PC-9 (cell line): ENCODE data around the gene PPM1H. TPM values are rescaled to one million over a fixed set of nuclear protein-coding genes. Genes with fewer than 3 reads are reported as not detected.

Experiments
- BruUV-seq: library from RNA; stranded (reverse); fragments of 400-500 nt; replicated peaks from 2 replicates; lab custom pipeline; 2021; lab: Mats Ljungman, UMichigan
- CTCF ChIA-PET: fragments of 300-600 bp; sonication (Branson Sonifier 250); formaldehyde crosslinking; loops from one replicate; lab custom pipeline; 2022; ENCODE audit warnings: antibody characterized with exemption; lab: Charles Lee
- POLR2A ChIA-PET: fragments of 300-600 bp; sonication (Branson Sonifier 250); formaldehyde crosslinking; loops from one replicate; lab custom pipeline; 2022; ENCODE audit warnings: antibody characterized with exemption; ENCODE audit not compliant: unreplicated experiment; lab: Charles Lee
- DNase-seq, 2 experiments: peaks; one replicate each; pipeline versions ENCODE4 v3.0.0 to v3.0.0-alpha.2; 2015 to 2022; ENCODE audit warnings: mixed read lengths in 1 of 2
- H2AFZ ChIP-seq: fragments of 200-600 bp; sonication (generic); 2 replicates; pipeline ENCODE4 v1.8.1; 2017; ENCODE audit warnings: antibody characterized with exemption
- H3F3A ChIP-seq: fragments of 200-600 bp; sonication (generic); 2 replicates; pipeline ENCODE4 v1.8.1; 2017; ENCODE audit warnings: antibody characterized with exemption, mild to moderate bottlenecking, low read depth; ENCODE audit not compliant: insufficient read depth
- H3K27ac ChIP-seq: fragments of 200-600 bp; sonication (generic); 2 replicates; pipeline ENCODE4 v1.6.1; 2016; ENCODE audit warnings: mixed run types
- H3K27me3 ChIP-seq: fragments of 200-600 bp; sonication (generic); 2 replicates; pipeline ENCODE4 v1.6.1; 2016; ENCODE audit warnings: low read depth, mixed run types; ENCODE audit not compliant: insufficient read depth
- H3K36me3 ChIP-seq: fragments of 200-600 bp; sonication (generic); 2 replicates; pipeline ENCODE4 v1.6.1; 2016; ENCODE audit warnings: low read depth, mixed run types
- H3K4me1 ChIP-seq: fragments of 200-600 bp; sonication (generic); replicated peaks from 2 replicates; pipeline ENCODE4 v1.6.1; 2016; ENCODE audit warnings: mixed run types; ENCODE audit not compliant: insufficient read depth
- H3K4me2 ChIP-seq: fragments of 200-600 bp; sonication (generic); 2 replicates; pipeline ENCODE4 v1.6.1; 2017; ENCODE audit warnings: mixed run types
- H3K4me3 ChIP-seq: fragments of 200-600 bp; sonication (generic); 2 replicates; pipeline ENCODE4 v1.6.1; 2016; ENCODE audit warnings: mixed run types
- H3K79me2 ChIP-seq: fragments of 200-600 bp; sonication (generic); 2 replicates; pipeline ENCODE4 v1.6.1; 2017; ENCODE audit warnings: low read depth, mixed run types
- H3K9me2 ChIP-seq: fragments of 200-600 bp; sonication (generic); 2 replicates; pipeline ENCODE4 v1.8.1; 2017; ENCODE audit warnings: mild to moderate bottlenecking; ENCODE audit not compliant: insufficient read depth
- H3K9me3 ChIP-seq: fragments of 200-600 bp; sonication (generic); 2 replicates; pipeline ENCODE4 v1.8.1; 2016; ENCODE audit warnings: low read depth; ENCODE audit not compliant: insufficient read depth
- H4K20me1 ChIP-seq: fragments of 200-600 bp; sonication (generic); 2 replicates; pipeline ENCODE4 v1.8.1; 2017; ENCODE audit not compliant: insufficient read depth
- CTCF ChIP-seq: fragments of 200-600 bp; sonication (generic); conservative IDR thresholded peaks from 2 replicates; pipeline ENCODE4 v1.6.1; 2017; ENCODE audit warnings: mixed run types, antibody characterized with exemption, mild to moderate bottlenecking, moderate library complexity
- EZH2 ChIP-seq: fragments of 200-600 bp; sonication (generic); IDR thresholded peaks from 2 replicates; pipeline ENCODE4 v1.8.0; 2017; ENCODE audit warnings: antibody characterized with exemption, low read depth
- intact Hi-C: fragments of 100-400 bp; cut with micrococcal nuclease; formaldehyde crosslinking; loops from one replicate; pipeline ENCODE4 v1.10.0; 2022; ENCODE audit not compliant: unreplicated experiment
- total RNA-seq: library from RNA; stranded (reverse); gene quantifications from 2 replicates; pipeline ENCODE4 v1.2.3, GENCODE V29; 2021

PPM1H gene
- total RNA-seq, 1 experiment from 2014 or later, result 11.4 TPM

- Histone ChIP-seq H3K36me3 (no peaks in the 10 kb centered on the region), H4K20me1 (no peaks in the 10 kb centered on the region), H3K27ac (no peak overlapping the region), H3K9me3 (no peaks in the 10 kb centered on the region), H2AFZ (no peak overlapping the region), H3K4me1 (0 out of 2 replicates have a peak, but pooled peaks cover under 1% of the 10 kb centered on the region), H3F3A (no peaks in the 10 kb centered on the region), H3K4me2 (no peak overlapping the region), H3K79me2 (no peaks in the 10 kb centered on the region), H3K4me3 (no peak overlapping the region), H3K9me2 (no peaks in the 10 kb centered on the region), H3K27me3 (no peaks in the 10 kb centered on the region)
- intact Hi-C loops, result no loop called here
- no TSS peak for BruUV-seq
- DNase-seq, result no peak
- ChIA-PET CTCF (no interaction called here), POLR2A (interaction anchor here (0.7 kb wide), 1 partner anchor 70 kb away, joined by 3 read pairs; no protein-coding TSS in a partner anchor)
- TF ChIP-seq EZH2 (no peak), CTCF (no peak)
Observed at GRCh38 chr12:62778187-62778586, 156.8 kb downstream of the PPM1H start.

- Histone ChIP-seq H2AFZ (no peak overlapping the region), H3K9me3 (no peaks in the 10 kb centered on the region), H3K27me3 (no peaks in the 10 kb centered on the region), H3K36me3 (no peaks in the 10 kb centered on the region), H3K9me2 (no peaks in the 10 kb centered on the region), H3K4me3 (no peak overlapping the region), H3K79me2 (no peaks in the 10 kb centered on the region), H4K20me1 (no peaks in the 10 kb centered on the region), H3F3A (no peaks in the 10 kb centered on the region), H3K27ac (no peak overlapping the region), H3K4me1 (no peaks in the 10 kb centered on the region), H3K4me2 (no peak overlapping the region)
- no TSS peak for BruUV-seq
- DNase-seq, result no peak
- ChIA-PET CTCF (no interaction called here), POLR2A (no interaction called here)
- TF ChIP-seq CTCF, result no peak
- TF ChIP-seq EZH2, result no peak
- intact Hi-C loops, result no loop called here
Observed at GRCh38 chr12:62776997-62777396, 158.0 kb downstream of the PPM1H start.

GRCh38 chr12:62776575-62776974 lies 158.4 kb downstream of the PPM1H start:
- ChIA-PET CTCF (no interaction called here), POLR2A (no interaction called here)
- Histone ChIP-seq H3K4me3 (no peak overlapping the region), H2AFZ (no peak overlapping the region), H3K79me2 (no peaks in the 10 kb centered on the region), H3K4me1 (no peaks in the 10 kb centered on the region), H3K27ac (no peak overlapping the region), H3F3A (no peaks in the 10 kb centered on the region), H3K27me3 (no peaks in the 10 kb centered on the region), H3K36me3 (no peaks in the 10 kb centered on the region), H3K9me3 (no peaks in the 10 kb centered on the region), H3K9me2 (no peaks in the 10 kb centered on the region), H4K20me1 (no peaks in the 10 kb centered on the region), H3K4me2 (no peak overlapping the region)
- intact Hi-C loops, result no loop called here
- no TSS peak for BruUV-seq
- no peak for TF ChIP-seq EZH2
- TF ChIP-seq CTCF, result no peak
- DNase-seq, result no peak
